GM23338 (cell line): ENCODE data around the gene FBXO28. TPM values are rescaled to one million over a fixed set of nuclear protein-coding genes. Genes with fewer than 3 reads are reported as not detected.

Experiments used
- ATAC-seq: fragments of 200-7000 bp; cut with Tn5 transposase; 3 replicates; pipeline ENCODE4 v1.9.1; 2020
- DNase-seq: peaks from one replicate; pipeline ENCODE4 v3.0.0-alpha.2; 2015; ENCODE audit warnings: low spot score
- H2AFZ ChIP-seq: fragments of 200-600 bp; sonication (generic); 2 replicates; pipeline ENCODE4 v1.8.0; 2016; ENCODE audit warnings: antibody characterized with exemption, mild to moderate bottlenecking, moderate library complexity
- H3F3A ChIP-seq: fragments of 200-600 bp; sonication (generic); replicated peaks from 2 replicates; pipeline ENCODE4 v1.8.0; 2017; ENCODE audit warnings: antibody characterized with exemption, mixed run types, low read depth
- H3K27ac ChIP-seq: fragments of 200-600 bp; sonication (generic); 2 replicates; pipeline ENCODE4 v1.6.1; 2016; ENCODE audit warnings: low read depth
- H3K27me3 ChIP-seq: fragments of 200-600 bp; sonication (generic); 2 replicates; pipeline ENCODE4 v1.8.0; 2016; ENCODE audit warnings: mild to moderate bottlenecking, mixed run types, moderate library complexity; ENCODE audit not compliant: insufficient read depth
- H3K36me3 ChIP-seq: fragments of 200-600 bp; sonication (generic); 2 replicates; pipeline ENCODE4 v1.8.0; 2016; ENCODE audit warnings: mild to moderate bottlenecking; ENCODE audit not compliant: insufficient read depth
- H3K4me1 ChIP-seq: fragments of 200-600 bp; sonication (generic); 2 replicates; pipeline ENCODE4 v1.8.0; 2016; ENCODE audit warnings: mild to moderate bottlenecking, moderate library complexity; ENCODE audit not compliant: insufficient read depth
- H3K4me2 ChIP-seq: fragments of 200-600 bp; sonication (generic); 2 replicates; pipeline ENCODE4 v1.7.1; 2017; ENCODE audit warnings: mixed run types
- H3K4me3 ChIP-seq: fragments of 200-600 bp; sonication (generic); 2 replicates; pipeline ENCODE4 v1.6.1; 2016; ENCODE audit warnings: mixed run types
- H3K79me2 ChIP-seq: fragments of 200-600 bp; sonication (generic); replicated peaks from 2 replicates; pipeline ENCODE4 v1.8.0; 2017; ENCODE audit warnings: mild to moderate bottlenecking; ENCODE audit not compliant: insufficient read depth
- H3K9me2 ChIP-seq: fragments of 200-600 bp; sonication (generic); 2 replicates; pipeline ENCODE4 v1.8.0; 2017; ENCODE audit not compliant: insufficient read depth
- H4K20me1 ChIP-seq: fragments of 200-600 bp; sonication (generic); replicated peaks from 2 replicates; pipeline ENCODE4 v1.8.0; 2017; ENCODE audit warnings: mild to moderate bottlenecking; ENCODE audit not compliant: insufficient read depth
- H3K27ac Mint-ChIP-seq: 2 replicates; pipeline ENCODE4 v1.8.0; 2020; ENCODE audit warnings: inconsistent platforms, mild to moderate bottlenecking, moderate library complexity, mixed read lengths
- H3K27me3 Mint-ChIP-seq: 3 replicates; pipeline ENCODE4 v1.8.0; 2022; ENCODE audit warnings: low read depth, mild to moderate bottlenecking, moderate library complexity, mixed read lengths, inconsistent platforms; ENCODE audit not compliant: insufficient read depth, poor library complexity
- H3K36me3 Mint-ChIP-seq: 3 replicates; pipeline ENCODE4 v1.8.0; 2021; ENCODE audit warnings: low read depth, mild to moderate bottlenecking, inconsistent platforms, moderate library complexity, mixed read lengths
- H3K4me1 Mint-ChIP-seq: 3 replicates; pipeline ENCODE4 v1.8.0; 2020; ENCODE audit warnings: mild to moderate bottlenecking, inconsistent platforms, mixed read lengths
- H3K4me3 Mint-ChIP-seq: 3 replicates; pipeline ENCODE4 v1.8.0; 2021; ENCODE audit warnings: moderate library complexity, mild to moderate bottlenecking, inconsistent platforms, mixed read lengths
- H3K9me3 Mint-ChIP-seq: 3 replicates; pipeline ENCODE4 v1.8.0; 2020; ENCODE audit warnings: moderate library complexity, mild to moderate bottlenecking, inconsistent platforms, mixed read lengths
- ETS1 ChIP-seq: IDR thresholded peaks from 2 replicates; pipeline ENCODE4 v1.6.1; 2016; ENCODE audit warnings: antibody characterized with exemption
- EZH2 ChIP-seq: fragments of 200-600 bp; sonication (generic); IDR thresholded peaks from one replicate; pipeline ENCODE4 v1.8.0; 2017; ENCODE audit warnings: antibody characterized with exemption, mild to moderate bottlenecking, low read depth; ENCODE audit not compliant: unreplicated experiment
- EZH2phosphoT487 ChIP-seq: fragments of 200-600 bp; sonication (generic); IDR thresholded peaks from one replicate; pipeline ENCODE4 v1.8.1; 2018; ENCODE audit warnings: antibody characterized with exemption; ENCODE audit not compliant: unreplicated experiment
- JUNB ChIP-seq: IDR thresholded peaks from one replicate; pipeline ENCODE4 v1.6.1; 2016; ENCODE audit warnings: antibody characterized with exemption; ENCODE audit not compliant: unreplicated experiment
- NANOG ChIP-seq: IDR thresholded peaks from 2 replicates; pipeline ENCODE4 v1.6.1; 2016; ENCODE audit warnings: antibody characterized with exemption, borderline replicate concordance
- POLR2AphosphoS5 ChIP-seq: IDR thresholded peaks from 2 replicates; pipeline ENCODE4 v1.6.1; 2016; ENCODE audit warnings: antibody characterized with exemption, low read depth
- ZNF114 ChIP-seq: fragments of 250-450 bp; sonication (Bioruptor Pico); IDR thresholded peaks from 2 replicates; pipeline ENCODE4 v1.5.0; 2020; ENCODE audit warnings: mild to moderate bottlenecking, moderate library complexity
- ZNF331 ChIP-seq: fragments of 250-450 bp; sonication (Bioruptor Pico); IDR thresholded peaks from 2 replicates; pipeline ENCODE4 v1.5.0; 2020; ENCODE audit warnings: low read depth, mild to moderate bottlenecking, moderate library complexity
- ZNF462 ChIP-seq: fragments of 250-450 bp; sonication (Bioruptor Pico); IDR thresholded peaks from 2 replicates; pipeline ENCODE4 v1.5.0; 2020; ENCODE audit warnings: mild to moderate bottlenecking, moderate library complexity
- polyA plus RNA-seq: library from polyadenylated mRNA; unstranded; fragments of >200 nt; fragmentation: Nextera tagmentation; extraction: Ambion mirVana; gene quantifications from 2 replicates; pipeline ENCODE4 v1.2.1, GENCODE V29; 2016
- total RNA-seq: library from RNA; depleted of rRNA; stranded (reverse); fragments of >200 nt; shearing (Covaris generic); gene quantifications from 2 replicates; pipeline ENCODE4 v1.2.3, GENCODE V29; 2014

FBXO28 gene
- total and polyA plus RNA-seq, 2 experiments from 2014 or later = 16.9 to 45.2 TPM

GRCh38 chr1:224109981-224110380 lies 3.9 kb upstream of the FBXO28 start:
- no peaks in the 10 kb centered on the region; the same call in 2 of the 3 replicates for H3K36me3 Mint-ChIP-seq
- peaks cover 14% of the 10 kb centered on the region; the same call in 2 of the 3 replicates for H3K4me1 Mint-ChIP-seq
- ATAC-seq = no peak

More at GRCh38 chr1:224109981-224110380, 3.9 kb upstream of the FBXO28 start:
- Histone ChIP-seq H4K20me1 (0 out of 2 replicates have a peak, but pooled peaks cover under 1% of the 10 kb centered on the region), H3K36me3 (no peaks in the 10 kb centered on the region), H3K9me2 (no peaks in the 10 kb centered on the region), H2AFZ (no peak overlapping the region), H3K27ac (no peak overlapping the region), H3F3A (peaks cover 4% of the 10 kb centered on the region; the same call in 1 of the 2 replicates), H3K79me2 (peaks cover 10% of the 10 kb centered on the region), H3K4me2 (no peak overlapping the region), H3K4me3 (no peak overlapping the region), H3K4me1 (peaks cover 7% of the 10 kb centered on the region; the same call in 1 of the 2 replicates), H3K27me3 (no peaks in the 10 kb centered on the region)
- no peak overlapping the region for H3K27ac Mint-ChIP-seq
- H3K27me3 Mint-ChIP-seq = no peaks in the 10 kb centered on the region
- no peak overlapping the region for H3K4me3 Mint-ChIP-seq
- TF ChIP-seq JUNB (no peak), POLR2AphosphoS5 (no peak), ZNF331 (CRISPR knock-in tag) (no peak), NANOG (no peak), ETS1 (no peak), EZH2phosphoT487 (no peak), ZNF114 (no peak), EZH2 (no peak), ZNF462 (CRISPR knock-in tag) (no peak)
- H3K9me3 Mint-ChIP-seq = no peaks in the 10 kb centered on the region
- no peak for DNase-seq
